Measurements from ENCODE around the gene CYTH3. TPM values are rescaled to one million over a fixed set of nuclear protein-coding genes. Genes with fewer than 3 reads are reported as not detected.

Gene CYTH3
- total and polyA plus RNA-seq, 9 of the 15 experiments (the other 6 are each of a cell fraction or from before 2014, with no cell fraction given), result 0.25 to 15.2 (median 11.4) TPM

DNA sequence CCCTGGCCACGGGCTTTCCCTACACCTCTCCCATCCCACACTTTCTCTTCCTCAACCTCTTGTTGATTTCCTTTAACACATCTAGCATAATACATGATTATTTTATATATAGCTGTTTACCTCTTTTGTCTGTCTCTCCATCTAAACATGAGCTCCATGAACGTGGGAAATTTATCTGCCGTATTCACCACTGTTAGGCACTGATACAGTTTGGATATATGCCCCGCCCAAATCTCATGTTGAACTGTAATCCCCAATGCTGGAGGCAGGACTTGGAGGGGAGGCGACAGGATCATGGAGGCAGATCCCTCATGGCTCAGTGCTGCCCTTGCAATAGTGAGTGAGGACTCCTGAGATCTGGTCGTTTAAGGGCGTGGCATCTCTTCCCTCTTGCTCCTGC is 5.7 kb downstream of the CYTH3 start:
- Histone ChIP-seq H3K9ac (ENCODE audit: insufficient read depth in 1 of 2, low read depth in 2 of 2, low read length in 2 of 2) (no peak overlapping the region), H3K79me2 (ENCODE audit: control insufficient read depth, insufficient read depth, low read length) (peaks cover 71% of the 10 kb centered on the region), H3K36me3 (ENCODE audit: control insufficient read depth, insufficient read depth, low read length) (0 out of 3 replicates have a peak, but pooled peaks cover 2% of the 10 kb centered on the region), H4K20me1 (replicated peaks; ENCODE audit: control insufficient read depth, insufficient read depth, low read length) (0 out of 2 replicates have a peak, but pooled peaks cover 3% of the 10 kb centered on the region), H2AFZ (ENCODE audit: low read depth, low read length) (no peak overlapping the region), H3K4me2 (ENCODE audit: insufficient read depth, low read length) (no peak overlapping the region), H3K9me3 (replicated peaks; ENCODE audit: control insufficient read depth, insufficient read depth, low read depth, low read length) (no peaks in the 10 kb centered on the region), H3K27ac (ENCODE audit: extremely low read depth, low read depth, low read length) (no peak overlapping the region), H3K9me1 (ENCODE audit: control insufficient read depth, insufficient read depth, low read length) (no peaks in the 10 kb centered on the region), H3K4me3 (no peak overlapping the region), H3K27me3 (ENCODE audit: control insufficient read depth in 2 of 2, insufficient read depth in 2 of 2, low read length in 2 of 2) (no peaks in the 10 kb centered on the region), H3K4me1 (replicated peaks in 1 of 2; ENCODE audit: control insufficient read depth in 2 of 2, insufficient read depth in 2 of 2, low read length in 2 of 2) (peaks cover 25 to 30% of the 10 kb centered on the region in 2 experiments; a peak in 4 of 5 replicates)
- in situ Hi-C loops (cut with MboI), result no loop called here
- no peak for ATAC-seq
- WGBS (ENCODE audit: insufficient coverage, low coverage, missing lambda C conversion rate), result 57% methylated on average over 6 of the region's 7 CpGs
- no peak for TF ChIP-seq DMBX1 (CRISPR knock-in tag; IDR thresholded peaks at IDR 0.05; ENCODE audit: borderline replicate concordance)
- TF ChIP-seq TRIM28 (IDR thresholded peaks at IDR 0.05), result 0 out of 2 replicates have a peak, but pooled peaks have one; percentile 64
- no peak for TF ChIP-seq ZNF561 (CRISPR knock-in tag; conservative IDR thresholded peaks at IDR 0.05)
- TF ChIP-seq ZNF384 (IDR thresholded peaks at IDR 0.05; ENCODE audit: low read depth, low read length), result no peak
- no peak for TF ChIP-seq CHCHD3 (CRISPR knock-in tag; IDR thresholded peaks at IDR 0.05)
- TF ChIP-seq, protein P1, sequence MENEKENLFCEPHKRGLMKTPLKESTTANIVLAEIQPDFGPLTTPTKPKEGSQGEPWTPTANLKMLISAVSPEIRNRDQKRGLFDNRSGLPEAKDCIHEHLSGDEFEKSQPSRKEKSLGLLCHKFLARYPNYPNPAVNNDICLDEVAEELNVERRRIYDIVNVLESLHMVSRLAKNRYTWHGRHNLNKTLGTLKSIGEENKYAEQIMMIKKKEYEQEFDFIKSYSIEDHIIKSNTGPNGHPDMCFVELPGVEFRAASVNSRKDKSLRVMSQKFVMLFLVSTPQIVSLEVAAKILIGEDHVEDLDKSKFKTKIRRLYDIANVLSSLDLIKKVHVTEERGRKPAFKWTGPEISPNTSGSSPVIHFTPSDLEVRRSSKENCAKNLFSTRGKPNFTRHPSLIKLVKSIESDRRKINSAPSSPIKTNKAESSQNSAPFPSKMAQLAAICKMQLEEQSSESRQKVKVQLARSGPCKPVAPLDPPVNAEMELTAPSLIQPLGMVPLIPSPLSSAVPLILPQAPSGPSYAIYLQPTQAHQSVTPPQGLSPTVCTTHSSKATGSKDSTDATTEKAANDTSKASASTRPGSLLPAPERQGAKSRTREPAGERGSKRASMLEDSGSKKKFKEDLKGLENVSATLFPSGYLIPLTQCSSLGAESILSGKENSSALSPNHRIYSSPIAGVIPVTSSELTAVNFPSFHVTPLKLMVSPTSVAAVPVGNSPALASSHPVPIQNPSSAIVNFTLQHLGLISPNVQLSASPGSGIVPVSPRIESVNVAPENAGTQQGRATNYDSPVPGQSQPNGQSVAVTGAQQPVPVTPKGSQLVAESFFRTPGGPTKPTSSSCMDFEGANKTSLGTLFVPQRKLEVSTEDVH (IDR thresholded peaks at IDR 0.05; ENCODE audit: low read depth, partially characterized antibody), result no peak
- TF ChIP-seq ZNF444 (CRISPR knock-in tag; IDR thresholded peaks at IDR 0.05), result no peak
- peak in 1 of 2 experiments; percentile 67; a peak in 1 of 3 replicates for TF ChIP-seq CBX3 (IDR thresholded peaks at IDR 0.05; ENCODE audit: borderline replicate concordance in 1 of 2, low read length in 2 of 2)
- peak in 1 of 2 experiments; percentile 42; a peak in 1 of 4 replicates for TF ChIP-seq TRIM24 (IDR thresholded peaks at IDR 0.05)
- TF ChIP-seq XRCC3 (IDR thresholded peaks at IDR 0.05), result no peak
- TF ChIP-seq SMARCE1 (IDR thresholded peaks at IDR 0.05), result no peak
- no peak for TF ChIP-seq POLR2AphosphoS2 (IDR thresholded peaks at IDR 0.05; ENCODE audit: low read length)
- DNase-seq (ENCODE audit: extremely low read depth in 1 of 4, low spot score in 3 of 4), result no peak
- CTCF ChIA-PET (ENCODE audit: low intra/inter-chr PET ratio), result no interaction called here
- FAIRE-seq, result no peak
- BruUV-seq (replicated peaks), result no TSS peak
- POLR2A ChIA-PET, result interaction anchor here (0.8 kb wide), 2 partner anchors 10 to 19 kb away, joined by 3 read pairs; no protein-coding TSS in a partner anchor
- intact Hi-C loops (cut with micrococcal nuclease), result no loop called here

Measured in K562 (cell line).